Glutamatergic neuron (in vitro differentiated cells): Measurements from ENCODE around the gene FAM110D. TPM values are rescaled to one million over a fixed set of nuclear protein-coding genes. Genes with fewer than 3 reads are reported as not detected.

ENCODE experiments used
- DNase-seq: peaks from one replicate; pipeline ENCODE4 v3.0.0; 2022
- H3K27ac Mint-ChIP-seq: one replicate; pipeline ENCODE4 v1.8.0; 2020; ENCODE audit warnings: mild to moderate bottlenecking, mixed read lengths, inconsistent platforms; ENCODE audit not compliant: unreplicated experiment
- H3K27me3 Mint-ChIP-seq: one replicate; pipeline ENCODE4 v1.8.0; 2020; ENCODE audit warnings: mild to moderate bottlenecking, moderate library complexity, mixed read lengths, inconsistent platforms; ENCODE audit not compliant: unreplicated experiment
- H3K36me3 Mint-ChIP-seq: one replicate; pipeline ENCODE4 v1.8.0; 2020; ENCODE audit warnings: mild to moderate bottlenecking, mixed read lengths, inconsistent platforms; ENCODE audit not compliant: unreplicated experiment
- H3K4me1 Mint-ChIP-seq: one replicate; pipeline ENCODE4 v1.8.0; 2020; ENCODE audit warnings: mild to moderate bottlenecking, low read depth, mixed read lengths, inconsistent platforms; ENCODE audit not compliant: unreplicated experiment
- H3K4me3 Mint-ChIP-seq: one replicate; pipeline ENCODE4 v1.8.0; 2020; ENCODE audit warnings: mild to moderate bottlenecking, mixed read lengths, inconsistent platforms; ENCODE audit not compliant: unreplicated experiment
- H3K9me3 Mint-ChIP-seq: one replicate; pipeline ENCODE4 v1.8.0; 2020; ENCODE audit warnings: mild to moderate bottlenecking, moderate library complexity, mixed read lengths, inconsistent platforms; ENCODE audit not compliant: unreplicated experiment
- CTCF ChIP-seq: fragments of 200-600 bp; sonication (generic); IDR thresholded peaks from one replicate; pipeline ENCODE4 v1.5.0; 2021; ENCODE audit not compliant: partially characterized antibody, unreplicated experiment
- total RNA-seq: library from RNA; stranded (reverse); fragmentation: NEBNext Ultra II Directional; extraction: Animal tissue kit (Norgen Biotek cat#: 25700); gene quantifications from one replicate; pipeline ENCODE4 v1.2.1, GENCODE V29; 2021; ENCODE audit not compliant: unreplicated experiment

FAM110D gene
- total RNA-seq, 1 donor from 2014 or later, result 0.25 TPM

DNA sequence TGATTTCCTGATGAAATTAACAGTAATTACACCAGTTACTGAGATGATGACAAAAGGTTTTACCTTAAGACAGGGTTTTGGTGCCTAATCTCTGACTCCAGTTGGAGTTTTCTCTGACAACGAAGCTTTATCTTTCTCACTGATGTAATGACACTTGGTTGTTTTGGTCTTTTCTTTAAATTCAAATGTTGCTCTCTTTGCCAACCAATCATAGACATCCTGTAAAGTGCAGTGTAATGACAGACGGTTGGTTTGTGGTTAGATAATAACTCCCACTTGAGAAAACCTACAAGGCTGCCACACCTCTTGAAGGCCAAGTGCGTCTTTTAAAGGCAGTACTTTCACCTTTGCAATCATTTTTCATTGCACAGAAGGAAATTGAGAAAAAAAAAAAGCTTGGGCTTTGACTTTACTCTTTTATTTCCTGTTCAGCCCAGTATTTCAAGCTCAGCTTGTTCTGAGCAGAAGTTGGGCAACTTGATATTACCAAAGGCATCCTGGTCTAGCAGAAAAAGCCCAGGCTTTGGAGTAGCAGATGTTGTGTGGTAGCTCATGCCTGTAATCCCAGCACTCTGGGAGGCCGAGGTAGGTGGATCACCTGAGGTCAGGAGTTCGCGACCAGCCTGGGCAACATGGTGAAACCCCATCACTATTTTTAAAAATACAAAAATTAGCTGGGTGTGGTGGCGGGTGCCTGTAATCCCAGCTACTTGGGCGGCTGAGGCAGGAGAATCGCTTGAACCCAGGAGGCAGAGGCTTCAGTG is 32.4 kb upstream of the FAM110D start:
- Mint-ChIP-seq H3K4me1 (peaks cover 6% of the 10 kb centered on the region), H3K27me3 (no peaks in the 10 kb centered on the region), H3K36me3 (no peaks in the 10 kb centered on the region), H3K4me3 (no peak overlapping the region), H3K27ac (no peak overlapping the region), H3K9me3 (no peaks in the 10 kb centered on the region)
- no peak for TF ChIP-seq CTCF
- no peak for DNase-seq

GRCh38 chr1:26127235-26128163 is 31.4 kb upstream of the FAM110D start:
- Mint-ChIP-seq H3K9me3 (no peaks in the 10 kb centered on the region), H3K27me3 (no peaks in the 10 kb centered on the region), H3K4me3 (no peak overlapping the region), H3K36me3 (no peaks in the 10 kb centered on the region), H3K27ac (no peak overlapping the region), H3K4me1 (peaks cover 6% of the 10 kb centered on the region)
- TF ChIP-seq CTCF, result no peak
- no peak for DNase-seq

- Mint-ChIP-seq H3K9me3 (peaks cover 5% of the 10 kb centered on the region), H3K4me1 (peaks cover 6% of the 10 kb centered on the region), H3K27me3 (no peaks in the 10 kb centered on the region), H3K36me3 (no peaks in the 10 kb centered on the region), H3K27ac (no peak overlapping the region), H3K4me3 (no peak overlapping the region)
- no peak for DNase-seq
- TF ChIP-seq CTCF, result no peak
Observed at GRCh38 chr1:26129778-26130177, 29.1 kb upstream of the FAM110D start.

- H3K27ac Mint-ChIP-seq, result no peak overlapping the region
- no peak overlapping the region for H3K4me3 Mint-ChIP-seq
- H3K27me3 Mint-ChIP-seq, result no peaks in the 10 kb centered on the region
- DNase-seq, result no peak
- no peak for TF ChIP-seq CTCF
- H3K4me1 Mint-ChIP-seq, result peaks cover 6% of the 10 kb centered on the region
- H3K36me3 Mint-ChIP-seq, result no peaks in the 10 kb centered on the region
- peaks cover 5% of the 10 kb centered on the region for H3K9me3 Mint-ChIP-seq
Observed at GRCh38 chr1:26130695-26131094, 28.2 kb upstream of the FAM110D start.
